WTC11 (cell line): Measurements from ENCODE around the gene IGFBP2. TPM values are rescaled to one million over a fixed set of nuclear protein-coding genes. Genes with fewer than 3 reads are reported as not detected.

Experiments
- ELF4 ChIP-seq: sonication (generic); formaldehyde crosslinking; IDR thresholded peaks from 2 replicates; pipeline ENCODE4 v1.8.1; 2022; ENCODE audit warnings: low read depth, mild to moderate bottlenecking, moderate library complexity, missing genetic modification reagents
- ESRRA ChIP-seq: sonication (generic); formaldehyde crosslinking; IDR thresholded peaks from 2 replicates; pipeline ENCODE4 v1.8.1; 2022; ENCODE audit warnings: mild to moderate bottlenecking, missing genetic modification reagents, borderline replicate concordance
- ETV6 ChIP-seq: sonication (generic); formaldehyde crosslinking; IDR thresholded peaks from 2 replicates; pipeline ENCODE4 v1.8.1; 2022; ENCODE audit warnings: mild to moderate bottlenecking, missing genetic modification reagents
- FOXJ3 ChIP-seq: sonication (generic); formaldehyde crosslinking; IDR thresholded peaks from 2 replicates; pipeline ENCODE4 v1.9.0; 2021; ENCODE audit warnings: missing genetic modification reagents, mild to moderate bottlenecking, borderline replicate concordance
- FOXP1 ChIP-seq: sonication (generic); formaldehyde crosslinking; IDR thresholded peaks from 2 replicates; pipeline ENCODE4 v1.8.0; 2022; ENCODE audit warnings: missing genetic modification reagents, mild to moderate bottlenecking, moderate library complexity, borderline replicate concordance
- IRF2 ChIP-seq: sonication (generic); formaldehyde crosslinking; IDR thresholded peaks from 2 replicates; pipeline ENCODE4 v1.8.0; 2022; ENCODE audit warnings: low read depth, missing genetic modification reagents, borderline replicate concordance
- MLX ChIP-seq: sonication (generic); formaldehyde crosslinking; IDR thresholded peaks from 2 replicates; pipeline ENCODE4 v1.8.1; 2023; ENCODE audit warnings: mild to moderate bottlenecking, missing genetic modification reagents, moderate library complexity
- MYBL2 ChIP-seq: sonication (generic); formaldehyde crosslinking; IDR thresholded peaks from 2 replicates; pipeline ENCODE4 v1.8.1; 2023; ENCODE audit warnings: mild to moderate bottlenecking, moderate library complexity, missing genetic modification reagents
- NFATC4 ChIP-seq: fragments of 250-450 bp; sonication (Bioruptor Pico); IDR thresholded peaks from 2 replicates; pipeline ENCODE4 v1.9.0; 2021; ENCODE audit warnings: mild to moderate bottlenecking
- NFYB ChIP-seq: sonication (generic); formaldehyde crosslinking; conservative IDR thresholded peaks from 2 replicates; pipeline ENCODE4 v1.8.0; 2022; ENCODE audit warnings: low read depth, missing genetic modification reagents
- PRRX2 ChIP-seq: fragments of 250-450 bp; sonication (Bioruptor Pico); IDR thresholded peaks from 2 replicates; pipeline ENCODE4 v1.8.0; 2021; ENCODE audit warnings: mild to moderate bottlenecking
- RELA ChIP-seq: sonication (generic); formaldehyde crosslinking; IDR thresholded peaks from 2 replicates; pipeline ENCODE4 v1.8.1; 2022; ENCODE audit warnings: missing genetic modification reagents, mild to moderate bottlenecking, borderline replicate concordance
- TEAD4 ChIP-seq: sonication (generic); formaldehyde crosslinking; IDR thresholded peaks from 2 replicates; pipeline ENCODE4 v1.8.0; 2022; ENCODE audit warnings: mild to moderate bottlenecking, missing genetic modification reagents
- ZNF263 ChIP-seq: sonication (generic); formaldehyde crosslinking; IDR thresholded peaks from 2 replicates; pipeline ENCODE4 v1.8.1; 2022; ENCODE audit warnings: low read depth, mild to moderate bottlenecking, moderate library complexity, missing genetic modification reagents
- ZNF281 ChIP-seq: sonication (generic); formaldehyde crosslinking; IDR thresholded peaks from 2 replicates; pipeline ENCODE4 v1.8.0; 2023; ENCODE audit warnings: mild to moderate bottlenecking, missing genetic modification reagents
- ZNF423 ChIP-seq: fragments of 250-450 bp; sonication (Bioruptor Pico); IDR thresholded peaks from 2 replicates; pipeline ENCODE4 v2.1.2; 2022; ENCODE audit warnings: mild to moderate bottlenecking, moderate library complexity
- total RNA-seq: library from RNA; stranded (reverse); gene quantifications from 3 replicates; pipeline ENCODE4 v1.2.3, GENCODE V29; 2021
- TF ChIP-seq, protein P1 (sequence below): sonication (generic); formaldehyde crosslinking; IDR thresholded peaks from 2 replicates; pipeline ENCODE4 v1.8.0; 2022; ENCODE audit warnings: mild to moderate bottlenecking, missing genetic modification reagents
- TF ChIP-seq, protein P2 (sequence below): fragments of 250-450 bp; sonication (Bioruptor Pico); IDR thresholded peaks from 2 replicates; pipeline ENCODE4 v1.9.0; 2021; ENCODE audit warnings: moderate library complexity, mild to moderate bottlenecking, inconsistent platforms, borderline replicate concordance
- TF ChIP-seq, protein P3 (sequence below): sonication (generic); formaldehyde crosslinking; IDR thresholded peaks from 2 replicates; pipeline ENCODE4 v1.8.1; 2023; ENCODE audit warnings: mild to moderate bottlenecking, moderate library complexity, missing genetic modification reagents
- TF ChIP-seq, protein P4 (sequence below): fragments of 250-450 bp; sonication (Bioruptor Pico); IDR thresholded peaks from 2 replicates; pipeline ENCODE4 v1.9.0; 2021; ENCODE audit warnings: mild to moderate bottlenecking
- TF ChIP-seq, protein P5 (sequence below): sonication (generic); formaldehyde crosslinking; conservative IDR thresholded peaks from 2 replicates; pipeline ENCODE4 v1.8.1; 2023; ENCODE audit warnings: mild to moderate bottlenecking, low read depth, missing genetic modification reagents, moderate library complexity
- TF ChIP-seq, protein P6 (sequence below): fragments of 200-600 bp; IDR thresholded peaks from 2 replicates; pipeline ENCODE4 v1.8.0; 2022; ENCODE audit warnings: antibody characterized with exemption

IGFBP2 gene
- total RNA-seq, 1 experiment from 2014 or later = 514 TPM

DNA sequence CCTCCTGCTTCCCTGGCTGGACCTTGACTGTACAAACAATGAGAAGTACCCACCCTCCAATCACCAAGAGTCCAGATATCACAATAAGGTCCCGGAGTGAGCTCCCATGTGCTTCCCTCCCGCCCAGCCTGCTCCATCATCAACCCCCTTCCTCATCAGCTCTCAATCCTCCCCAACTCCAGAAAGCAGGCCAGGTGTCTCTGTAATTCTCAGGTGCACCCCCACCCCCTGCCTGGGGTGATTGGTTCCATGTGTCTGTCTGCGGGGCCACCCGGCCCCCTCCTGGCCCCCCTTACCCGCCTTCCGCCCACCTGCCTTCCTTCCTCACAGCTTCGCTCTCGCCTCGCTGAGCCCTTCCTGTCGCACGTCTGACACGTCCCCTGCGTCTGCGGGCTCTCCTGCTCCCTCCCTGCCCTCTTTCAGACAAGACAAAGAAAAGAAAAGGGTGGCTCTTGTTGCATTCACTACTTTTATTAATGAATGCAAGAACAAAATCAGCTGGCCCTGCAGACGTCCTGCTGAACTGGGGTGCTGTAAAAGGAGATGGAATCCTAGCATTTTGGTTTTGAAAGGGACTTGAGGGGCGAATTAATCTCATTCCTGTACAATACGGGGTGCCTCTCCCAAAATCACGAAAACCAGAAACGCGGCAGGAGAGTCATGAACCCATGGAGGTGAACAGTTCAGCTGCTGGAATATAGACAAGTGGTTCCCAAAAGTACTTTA lies 26.5 kb upstream of the IGFBP2 start (continued):
- no peak for TF ChIP-seq FOXJ3 (CRISPR knock-in tag)
- no peak for TF ChIP-seq ESRRA
- TF ChIP-seq NFATC4 = no peak
- TF ChIP-seq IRF2 (CRISPR knock-in tag) = no peak
- no peak for TF ChIP-seq NFYB (CRISPR knock-in tag)
- no peak for TF ChIP-seq ZNF263 (CRISPR knock-in tag)
- no peak for TF ChIP-seq PRRX2 (CRISPR knock-in tag)
- TF ChIP-seq MYBL2 (CRISPR knock-in tag) = no peak
- TF ChIP-seq, protein P1, sequence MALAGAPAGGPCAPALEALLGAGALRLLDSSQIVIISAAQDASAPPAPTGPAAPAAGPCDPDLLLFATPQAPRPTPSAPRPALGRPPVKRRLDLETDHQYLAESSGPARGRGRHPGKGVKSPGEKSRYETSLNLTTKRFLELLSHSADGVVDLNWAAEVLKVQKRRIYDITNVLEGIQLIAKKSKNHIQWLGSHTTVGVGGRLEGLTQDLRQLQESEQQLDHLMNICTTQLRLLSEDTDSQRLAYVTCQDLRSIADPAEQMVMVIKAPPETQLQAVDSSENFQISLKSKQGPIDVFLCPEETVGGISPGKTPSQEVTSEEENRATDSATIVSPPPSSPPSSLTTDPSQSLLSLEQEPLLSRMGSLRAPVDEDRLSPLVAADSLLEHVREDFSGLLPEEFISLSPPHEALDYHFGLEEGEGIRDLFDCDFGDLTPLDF (CRISPR knock-in tag) = no peak
- TF ChIP-seq, protein P2, sequence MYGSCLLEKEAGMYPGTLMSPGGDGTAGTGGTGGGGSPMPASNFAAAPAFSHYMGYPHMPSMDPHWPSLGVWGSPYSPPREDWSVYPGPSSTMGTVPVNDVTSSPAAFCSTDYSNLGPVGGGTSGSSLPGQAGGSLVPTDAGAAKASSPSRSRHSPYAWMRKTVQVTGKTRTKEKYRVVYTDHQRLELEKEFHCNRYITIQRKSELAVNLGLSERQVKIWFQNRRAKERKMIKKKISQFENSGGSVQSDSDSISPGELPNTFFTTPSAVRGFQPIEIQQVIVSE (CRISPR knock-in tag) = no peak
- TF ChIP-seq ELF4 (CRISPR knock-in tag) = no peak
- TF ChIP-seq, protein P3, sequence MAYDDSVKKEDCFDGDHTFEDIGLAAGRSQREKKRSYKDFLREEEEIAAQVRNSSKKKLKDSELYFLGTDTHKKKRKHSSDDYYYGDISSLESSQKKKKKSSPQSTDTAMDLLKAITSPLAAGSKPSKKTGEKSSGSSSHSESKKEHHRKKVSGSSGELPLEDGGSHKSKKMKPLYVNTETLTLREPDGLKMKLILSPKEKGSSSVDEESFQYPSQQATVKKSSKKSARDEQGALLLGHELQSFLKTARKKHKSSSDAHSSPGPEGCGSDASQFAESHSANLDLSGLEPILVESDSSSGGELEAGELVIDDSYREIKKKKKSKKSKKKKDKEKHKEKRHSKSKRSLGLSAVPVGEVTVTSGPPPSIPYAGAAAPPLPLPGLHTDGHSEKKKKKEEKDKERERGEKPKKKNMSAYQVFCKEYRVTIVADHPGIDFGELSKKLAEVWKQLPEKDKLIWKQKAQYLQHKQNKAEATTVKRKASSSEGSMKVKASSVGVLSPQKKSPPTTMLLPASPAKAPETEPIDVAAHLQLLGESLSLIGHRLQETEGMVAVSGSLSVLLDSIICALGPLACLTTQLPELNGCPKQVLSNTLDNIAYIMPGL (CRISPR knock-in tag) = no peak
- TF ChIP-seq TEAD4 = no peak
- no peak for TF ChIP-seq ETV6 (CRISPR knock-in tag)
- 0 out of 2 replicates have a peak, but pooled peaks have one; percentile 62 for TF ChIP-seq ZNF281 (CRISPR knock-in tag)
- TF ChIP-seq, protein P4, sequence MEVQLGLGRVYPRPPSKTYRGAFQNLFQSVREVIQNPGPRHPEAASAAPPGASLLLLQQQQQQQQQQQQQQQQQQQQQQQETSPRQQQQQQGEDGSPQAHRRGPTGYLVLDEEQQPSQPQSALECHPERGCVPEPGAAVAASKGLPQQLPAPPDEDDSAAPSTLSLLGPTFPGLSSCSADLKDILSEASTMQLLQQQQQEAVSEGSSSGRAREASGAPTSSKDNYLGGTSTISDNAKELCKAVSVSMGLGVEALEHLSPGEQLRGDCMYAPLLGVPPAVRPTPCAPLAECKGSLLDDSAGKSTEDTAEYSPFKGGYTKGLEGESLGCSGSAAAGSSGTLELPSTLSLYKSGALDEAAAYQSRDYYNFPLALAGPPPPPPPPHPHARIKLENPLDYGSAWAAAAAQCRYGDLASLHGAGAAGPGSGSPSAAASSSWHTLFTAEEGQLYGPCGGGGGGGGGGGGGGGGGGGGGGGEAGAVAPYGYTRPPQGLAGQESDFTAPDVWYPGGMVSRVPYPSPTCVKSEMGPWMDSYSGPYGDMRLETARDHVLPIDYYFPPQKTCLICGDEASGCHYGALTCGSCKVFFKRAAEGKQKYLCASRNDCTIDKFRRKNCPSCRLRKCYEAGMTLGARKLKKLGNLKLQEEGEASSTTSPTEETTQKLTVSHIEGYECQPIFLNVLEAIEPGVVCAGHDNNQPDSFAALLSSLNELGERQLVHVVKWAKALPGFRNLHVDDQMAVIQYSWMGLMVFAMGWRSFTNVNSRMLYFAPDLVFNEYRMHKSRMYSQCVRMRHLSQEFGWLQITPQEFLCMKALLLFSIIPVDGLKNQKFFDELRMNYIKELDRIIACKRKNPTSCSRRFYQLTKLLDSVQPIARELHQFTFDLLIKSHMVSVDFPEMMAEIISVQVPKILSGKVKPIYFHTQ (CRISPR knock-in tag) = no peak
- TF ChIP-seq, protein P5, sequence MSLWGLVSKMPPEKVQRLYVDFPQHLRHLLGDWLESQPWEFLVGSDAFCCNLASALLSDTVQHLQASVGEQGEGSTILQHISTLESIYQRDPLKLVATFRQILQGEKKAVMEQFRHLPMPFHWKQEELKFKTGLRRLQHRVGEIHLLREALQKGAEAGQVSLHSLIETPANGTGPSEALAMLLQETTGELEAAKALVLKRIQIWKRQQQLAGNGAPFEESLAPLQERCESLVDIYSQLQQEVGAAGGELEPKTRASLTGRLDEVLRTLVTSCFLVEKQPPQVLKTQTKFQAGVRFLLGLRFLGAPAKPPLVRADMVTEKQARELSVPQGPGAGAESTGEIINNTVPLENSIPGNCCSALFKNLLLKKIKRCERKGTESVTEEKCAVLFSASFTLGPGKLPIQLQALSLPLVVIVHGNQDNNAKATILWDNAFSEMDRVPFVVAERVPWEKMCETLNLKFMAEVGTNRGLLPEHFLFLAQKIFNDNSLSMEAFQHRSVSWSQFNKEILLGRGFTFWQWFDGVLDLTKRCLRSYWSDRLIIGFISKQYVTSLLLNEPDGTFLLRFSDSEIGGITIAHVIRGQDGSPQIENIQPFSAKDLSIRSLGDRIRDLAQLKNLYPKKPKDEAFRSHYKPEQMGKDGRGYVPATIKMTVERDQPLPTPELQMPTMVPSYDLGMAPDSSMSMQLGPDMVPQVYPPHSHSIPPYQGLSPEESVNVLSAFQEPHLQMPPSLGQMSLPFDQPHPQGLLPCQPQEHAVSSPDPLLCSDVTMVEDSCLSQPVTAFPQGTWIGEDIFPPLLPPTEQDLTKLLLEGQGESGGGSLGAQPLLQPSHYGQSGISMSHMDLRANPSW (CRISPR knock-in tag) = no peak
- TF ChIP-seq ZNF423 = no peak; the same call in 1 of the 2 replicates
- TF ChIP-seq, protein P6, sequence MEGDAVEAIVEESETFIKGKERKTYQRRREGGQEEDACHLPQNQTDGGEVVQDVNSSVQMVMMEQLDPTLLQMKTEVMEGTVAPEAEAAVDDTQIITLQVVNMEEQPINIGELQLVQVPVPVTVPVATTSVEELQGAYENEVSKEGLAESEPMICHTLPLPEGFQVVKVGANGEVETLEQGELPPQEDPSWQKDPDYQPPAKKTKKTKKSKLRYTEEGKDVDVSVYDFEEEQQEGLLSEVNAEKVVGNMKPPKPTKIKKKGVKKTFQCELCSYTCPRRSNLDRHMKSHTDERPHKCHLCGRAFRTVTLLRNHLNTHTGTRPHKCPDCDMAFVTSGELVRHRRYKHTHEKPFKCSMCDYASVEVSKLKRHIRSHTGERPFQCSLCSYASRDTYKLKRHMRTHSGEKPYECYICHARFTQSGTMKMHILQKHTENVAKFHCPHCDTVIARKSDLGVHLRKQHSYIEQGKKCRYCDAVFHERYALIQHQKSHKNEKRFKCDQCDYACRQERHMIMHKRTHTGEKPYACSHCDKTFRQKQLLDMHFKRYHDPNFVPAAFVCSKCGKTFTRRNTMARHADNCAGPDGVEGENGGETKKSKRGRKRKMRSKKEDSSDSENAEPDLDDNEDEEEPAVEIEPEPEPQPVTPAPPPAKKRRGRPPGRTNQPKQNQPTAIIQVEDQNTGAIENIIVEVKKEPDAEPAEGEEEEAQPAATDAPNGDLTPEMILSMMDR = no peak
- TF ChIP-seq MLX (CRISPR knock-in tag) = no peak
- TF ChIP-seq FOXP1 (CRISPR knock-in tag) = peak; percentile 37; the same call in 1 of the 2 replicates
- no peak for TF ChIP-seq RELA
